GM04504 (cell line): ENCODE measurements around the gene S100A4.
"Not testable (repeated sequence)": the region's sequence is repeated elsewhere in the genome, so short reads cannot be mapped to it uniquely, and the experiment has no call there.

ENCODE experiments used
- DNase-seq: peaks from one replicate; pipeline ENCODE4 v3.0.0-alpha.2; 2012; ENCODE audit warnings: low read depth

Gene S100A4

GRCh38 chr1:153545067-153546055 is at the start of gene S100A4:
S100A4 (minus strand) TSS chr1:153545806; CDS start chr1:153544794, 1,012 bp downstream.
- DNase-seq: peak; percentile 89

GRCh38 chr1:153592748-153593147 is 47.1 kb upstream of the S100A4 start:
- DNase-seq: no peak

- no peak for DNase-seq
These were observed 42.9 kb upstream of the S100A4 start for GRCh38 chr1:153588482-153588881.

- not testable (repeated sequence) for DNase-seq
These were observed 42.4 kb upstream of the S100A4 start for GRCh38 chr1:153588033-153588432.

- no peak for DNase-seq
These were observed 41.7 kb upstream of the S100A4 start for GRCh38 chr1:153587314-153587713.

- DNase-seq: no peak
These were observed 40.7 kb upstream of the S100A4 start for GRCh38 chr1:153586347-153586746.

- no peak for DNase-seq
These were observed 39.4 kb upstream of the S100A4 start for GRCh38 chr1:153585006-153585405.

GRCh38 chr1:153583976-153584375 is 38.4 kb upstream of the S100A4 start:
- DNase-seq: no peak

GRCh38 chr1:153583514-153583913 is 37.9 kb upstream of the S100A4 start:
- not testable (repeated sequence) for DNase-seq

GRCh38 chr1:153582836-153583235 is 37.2 kb upstream of the S100A4 start:
- DNase-seq: not testable (repeated sequence)

GRCh38 chr1:153578936-153579335 is 33.3 kb upstream of the S100A4 start:
- DNase-seq: no peak

- DNase-seq: no peak
These were observed 32.9 kb upstream of the S100A4 start for GRCh38 chr1:153578490-153578889.

- no peak for DNase-seq
These were observed 32.0 kb upstream of the S100A4 start for GRCh38 chr1:153577624-153578051.

- no peak for DNase-seq
These were observed 31.5 kb upstream of the S100A4 start for GRCh38 chr1:153577138-153577537.

GRCh38 chr1:153575497-153575896 is 29.9 kb upstream of the S100A4 start:
- DNase-seq: not testable (repeated sequence)

GRCh38 chr1:153575081-153575491 is 29.5 kb upstream of the S100A4 start:
- not testable (repeated sequence) for DNase-seq

GRCh38 chr1:153573351-153573750 is 27.7 kb upstream of the S100A4 start:
- no peak for DNase-seq

GRCh38 chr1:153572569-153573015 is 27.0 kb upstream of the S100A4 start:
- DNase-seq: peak; percentile 85

- DNase-seq: no peak
These were observed 26.1 kb upstream of the S100A4 start for GRCh38 chr1:153571706-153572105.

GRCh38 chr1:153570874-153571273 is 25.3 kb upstream of the S100A4 start:
- DNase-seq: no peak

GRCh38 chr1:153569465-153569864 is 23.9 kb upstream of the S100A4 start:
- DNase-seq: no peak

- DNase-seq: peak; percentile 80
These were observed 22.9 kb upstream of the S100A4 start for GRCh38 chr1:153568367-153569099.
